HepG2 (cell line): Measurements from ENCODE around the gene MRFAP1. TPM values are rescaled to one million over a fixed set of nuclear protein-coding genes. Genes with fewer than 3 reads are reported as not detected.

Experiments
- ATF5 ChIP-seq: sonication (generic); formaldehyde crosslinking; IDR thresholded peaks from 2 replicates; pipeline ENCODE4 v1.4.0; 2020; ENCODE audit warnings: mild to moderate bottlenecking, low read depth, missing genetic modification reagents
- ATF7 ChIP-seq, 2 experiments: fragments of 450-650 bp in 1 of 2; sonication (generic) in 1 of 2; formaldehyde crosslinking in 1 of 2; IDR thresholded peaks; 2 replicates each; pipeline versions ENCODE4 v1.4.0 to v1.6.1; 2016 to 2020; ENCODE audit warnings: antibody characterized with exemption in 1 of 2, mild to moderate bottlenecking in 1 of 2, missing genetic modification reagents in 1 of 2
- CENPX ChIP-seq: sonication (generic); formaldehyde crosslinking; IDR thresholded peaks from 2 replicates; pipeline ENCODE4 v1.9.0; 2021; ENCODE audit warnings: mild to moderate bottlenecking, missing genetic modification reagents, moderate library complexity
- CREB3 ChIP-seq: sonication (generic); formaldehyde crosslinking; IDR thresholded peaks from 2 replicates; pipeline ENCODE4 v1.5.0; 2020; ENCODE audit warnings: missing genetic modification reagents
- GABPA ChIP-seq, 2 experiments: IDR thresholded peaks; 2 replicates each; pipeline ENCODE4 v1.6.1; 2011 to 2016; ENCODE audit warnings: low read depth in 2 of 2, low read length in 1 of 2, missing biosample characterization in 1 of 2, missing genetic modification characterization in 1 of 2
- HMG20B ChIP-seq: conservative IDR thresholded peaks from 2 replicates; pipeline ENCODE4 v1.6.1; 2016; ENCODE audit warnings: missing genetic modification reagents, missing compliant biosample characterization
- HNF1B ChIP-seq: sonication (generic); formaldehyde crosslinking; IDR thresholded peaks from 2 replicates; pipeline ENCODE4 v1.5.1; 2020; ENCODE audit warnings: mild to moderate bottlenecking, moderate library complexity, missing genetic modification reagents
- ISL2 ChIP-seq: sonication (generic); formaldehyde crosslinking; IDR thresholded peaks from 2 replicates; pipeline ENCODE4 v1.5.0; 2020; ENCODE audit warnings: missing genetic modification reagents
- MAFG ChIP-seq: sonication (generic); formaldehyde crosslinking; IDR thresholded peaks from 2 replicates; pipeline ENCODE4 v1.5.1; 2020; ENCODE audit warnings: mild to moderate bottlenecking, missing genetic modification reagents
- PCBP2 ChIP-seq: fragments of 200-400 bp; formaldehyde crosslinking; optimal IDR thresholded peaks from 2 replicates; pipeline ENCODE3; 2018; ENCODE audit warnings: low read length, low read depth; ENCODE audit not compliant: poor library complexity, severe bottlenecking
- PHF21A ChIP-seq: sonication (generic); formaldehyde crosslinking; IDR thresholded peaks from 2 replicates; pipeline ENCODE4 v1.5.0; 2020; ENCODE audit warnings: mild to moderate bottlenecking, missing genetic modification reagents
- SNRNP70 ChIP-seq: fragments of 200-400 bp; formaldehyde crosslinking; IDR thresholded peaks from 2 replicates; pipeline ENCODE4 v1.6.1; 2017; ENCODE audit warnings: mild to moderate bottlenecking, low read depth, low read length, moderate library complexity
- SRSF4 ChIP-seq: fragments of 200-400 bp; formaldehyde crosslinking; IDR thresholded peaks from one replicate; pipeline ENCODE4 v1.6.1; 2018; ENCODE audit warnings: mild to moderate bottlenecking, low read depth, low read length, moderate library complexity; ENCODE audit not compliant: poor library complexity, severe bottlenecking
- SRY ChIP-seq: sonication (generic); formaldehyde crosslinking; IDR thresholded peaks from 2 replicates; pipeline ENCODE4 v1.8.0; 2022; ENCODE audit warnings: mild to moderate bottlenecking, missing genetic modification reagents
- TRIM24 ChIP-seq: sonication (generic); formaldehyde crosslinking; IDR thresholded peaks from 2 replicates; pipeline ENCODE4 v1.8.0; 2022; ENCODE audit warnings: mild to moderate bottlenecking, missing genetic modification reagents
- ZC3H4 ChIP-seq: sonication (generic); formaldehyde crosslinking; IDR thresholded peaks from 2 replicates; pipeline ENCODE4 v1.4.0; 2020; ENCODE audit warnings: missing genetic modification reagents, borderline replicate concordance
- ZNF251 ChIP-seq: sonication (generic); formaldehyde crosslinking; IDR thresholded peaks from 2 replicates; pipeline ENCODE4 v1.9.0; 2021; ENCODE audit warnings: mild to moderate bottlenecking, missing genetic modification reagents
- ZNF276 ChIP-seq: sonication (generic); formaldehyde crosslinking; IDR thresholded peaks from 2 replicates; pipeline ENCODE4 v1.4.0; 2020; ENCODE audit warnings: mild to moderate bottlenecking, low read depth, missing genetic modification reagents
- ZNF333 ChIP-seq: sonication (generic); formaldehyde crosslinking; IDR thresholded peaks from 2 replicates; pipeline ENCODE4 v1.4.0; 2020; ENCODE audit warnings: mild to moderate bottlenecking, missing genetic modification reagents, borderline replicate concordance
- ZNF350 ChIP-seq: sonication (generic); formaldehyde crosslinking; IDR thresholded peaks from 2 replicates; pipeline ENCODE4 v1.4.0; 2020; ENCODE audit warnings: mild to moderate bottlenecking, low read depth, missing genetic modification reagents, borderline replicate concordance
- ZNF614 ChIP-seq: IDR thresholded peaks from 2 replicates; pipeline ENCODE4 v1.6.1; 2018; ENCODE audit warnings: missing biosample characterization, missing genetic modification reagents, inconsistent platforms, borderline replicate concordance
- ZNF720 ChIP-seq: sonication (generic); formaldehyde crosslinking; IDR thresholded peaks from 2 replicates; pipeline ENCODE4 v1.4.0; 2020; ENCODE audit warnings: missing genetic modification reagents
- ZNF766 ChIP-seq: sonication (generic); formaldehyde crosslinking; IDR thresholded peaks from 2 replicates; pipeline ENCODE4 v1.5.0; 2020; ENCODE audit warnings: missing genetic modification reagents, borderline replicate concordance
- ZNF788 ChIP-seq: sonication (generic); formaldehyde crosslinking; IDR thresholded peaks from 2 replicates; pipeline ENCODE4 v1.5.0; 2020; ENCODE audit warnings: mild to moderate bottlenecking, missing genetic modification reagents, borderline replicate concordance
- polyA plus RNA-seq, 8 experiments: library from polyadenylated mRNA; depleted of rRNA in 3 of 8; stranded (reverse) in 7 of 8; unstranded in 1 of 8; fragments of >200 nt; fragmentation: Illumina TruSeq in 4 of 8; extraction: Trizol in 4 of 8; gene quantifications; 2 replicates each; pipeline versions ENCODE4 v1.2.1 to v1.2.3, GENCODE V29; 2011 to 2016; ENCODE audit warnings: low read depth in 4 of 8, missing spikeins in 1 of 8, mixed read lengths in 1 of 8; ENCODE audit not compliant: insufficient read depth in 1 of 8
- total RNA-seq, 5 experiments: library from RNA; depleted of rRNA; stranded (reverse); fragments of >200 nt; fragmentation: Illumina TruSeq; extraction: Trizol; gene quantifications; 2 replicates each; pipeline ENCODE4 v1.2.3, GENCODE V29; 2016; ENCODE audit warnings: low read depth in 1 of 5

MRFAP1 gene
- total and polyA plus RNA-seq, 2 of the 13 experiments (the other 11 are each of a cell fraction or from before 2014, with no cell fraction given), result 112 to 158 TPM

GRCh38 chr4:6673660-6674499 is 33.4 kb downstream of the MRFAP1 start (continued):
- TF ChIP-seq ZNF276 (CRISPR knock-in tag) (no peak), CENPX (CRISPR knock-in tag) (no peak), ZNF333 (CRISPR knock-in tag) (no peak), GABPA (IDR thresholded peaks at IDR 0.05; ENCODE audit: low read depth, low read length) (no peak), GABPA (CRISPR knock-in tag; IDR thresholded peaks at IDR 0.05; ENCODE audit: low read depth) (no peak), SRSF4 (no peak), ATF5 (CRISPR knock-in tag) (peak; percentile 69; the same call in 1 of the 2 replicates), HNF1B (CRISPR knock-in tag) (peak; percentile 76), HMG20B (0 out of 2 replicates have a peak, but pooled peaks have one; percentile 43), ATF7 (IDR thresholded peaks at IDR 0.05) (no peak), ATF7 (CRISPR knock-in tag; IDR thresholded peaks at IDR 0.05) (no peak), ZNF350 (CRISPR knock-in tag) (no peak), TRIM24 (CRISPR knock-in tag) (no peak), ZNF766 (CRISPR knock-in tag) (peak; percentile 30; the same call in 1 of the 2 replicates), ZNF614 (no peak), MAFG (CRISPR knock-in tag) (no peak), ZNF788 (CRISPR knock-in tag) (peak; percentile 91), ISL2 (CRISPR knock-in tag) (no peak), PCBP2 (no peak), ZNF251 (CRISPR knock-in tag) (0 out of 2 replicates have a peak, but pooled peaks have one; percentile 30), PHF21A (CRISPR knock-in tag) (peak; percentile 64), CREB3 (CRISPR knock-in tag) (no peak), SRY (CRISPR knock-in tag) (peak; percentile 93; the same call in 1 of the 2 replicates), SNRNP70 (no peak), ZNF720 (no peak), ZC3H4 (CRISPR knock-in tag) (peak; percentile 98)
